NCI-H1092 (cell line): ENCODE results near the gene CCDC171.

ENCODE experiments used
- DNase-seq: peaks from one replicate; lab custom pipeline; 2025; lab: John Stamatoyannopoulos, UW

Gene CCDC171

GRCh38 chr9:16001856-16002255 is 449.0 kb downstream of the CCDC171 start:
- DNase-seq, result no peak

GRCh38 chr9:16002816-16003215 is 450.0 kb downstream of the CCDC171 start:
- no peak for DNase-seq

- peak; percentile 94 for DNase-seq
Observed at GRCh38 chr9:16003785-16004184, 450.9 kb downstream of the CCDC171 start.

- DNase-seq, result no peak
Observed at GRCh38 chr9:16004613-16005012, 451.8 kb downstream of the CCDC171 start.

- no peak for DNase-seq
Observed at GRCh38 chr9:16010221-16010620, 457.4 kb downstream of the CCDC171 start.

- no peak for DNase-seq
Observed at GRCh38 chr9:16012621-16013020, 459.8 kb downstream of the CCDC171 start.

- no peak for DNase-seq
Observed at GRCh38 chr9:16013366-16013765, 460.5 kb downstream of the CCDC171 start.

GRCh38 chr9:16013826-16014225 is 461.0 kb downstream of the CCDC171 start:
- no peak for DNase-seq

- no peak for DNase-seq
Observed at GRCh38 chr9:16022228-16022627, 469.4 kb downstream of the CCDC171 start.

- DNase-seq, result no peak
Observed at GRCh38 chr9:16023446-16023845, 470.6 kb downstream of the CCDC171 start.
